KG1 (cell line): ENCODE results near the gene NPIPA1.
"Not testable (repeated sequence)": the region's sequence is repeated elsewhere in the genome, so short reads cannot be mapped to it uniquely, and the experiment has no call there.

Source experiments
- DNase-seq: peaks from one replicate; lab custom pipeline; 2025; lab: John Stamatoyannopoulos, UW

Gene NPIPA1

DNA sequence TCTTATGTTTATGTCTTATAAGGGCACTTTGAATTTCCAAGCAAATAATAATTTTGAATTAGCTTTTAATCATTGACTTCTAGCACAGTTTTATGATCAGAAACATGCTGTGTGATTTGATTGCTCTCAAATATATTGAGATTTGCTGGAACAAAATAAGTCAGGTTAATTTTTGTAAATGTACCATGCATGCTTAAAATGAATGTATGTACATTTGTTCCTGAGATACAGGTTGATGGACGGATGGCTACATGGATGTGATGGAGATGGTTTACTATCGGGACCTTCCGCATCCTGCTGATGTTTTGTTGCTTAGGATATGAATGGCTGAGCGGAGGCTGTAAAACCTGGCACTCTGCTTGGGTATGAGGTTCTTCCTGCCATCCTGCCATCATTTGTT is at the start of gene NPIPA1:
TSS of gene NPIPA1 (plus strand) at position 301 of the 400 bp plus-strand sequence. CDS start at position 301, 0 bp downstream.
- DNase-seq, result not testable (repeated sequence)

DNA sequence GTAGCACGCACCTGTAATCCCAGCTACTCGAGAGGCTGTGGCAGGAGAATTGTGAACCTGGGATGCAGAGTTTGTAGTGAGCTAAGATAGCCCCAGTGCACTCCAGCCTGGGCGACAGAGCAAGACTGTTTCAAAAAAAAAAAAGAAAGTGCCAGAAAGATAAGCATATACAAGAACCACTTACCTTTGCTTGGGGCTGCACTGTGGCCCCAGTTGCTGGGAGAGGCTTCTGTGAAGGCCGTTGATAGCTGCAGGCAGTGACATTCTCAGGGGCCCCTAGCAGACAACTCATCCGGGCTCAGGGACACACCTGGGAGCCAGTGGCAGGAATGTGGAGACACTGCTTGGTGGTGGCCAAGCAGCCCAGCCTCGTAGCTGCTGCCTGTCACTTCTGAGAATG is 45.1 kb upstream of the NPIPA1 start:
- not testable (repeated sequence) for DNase-seq

DNA sequence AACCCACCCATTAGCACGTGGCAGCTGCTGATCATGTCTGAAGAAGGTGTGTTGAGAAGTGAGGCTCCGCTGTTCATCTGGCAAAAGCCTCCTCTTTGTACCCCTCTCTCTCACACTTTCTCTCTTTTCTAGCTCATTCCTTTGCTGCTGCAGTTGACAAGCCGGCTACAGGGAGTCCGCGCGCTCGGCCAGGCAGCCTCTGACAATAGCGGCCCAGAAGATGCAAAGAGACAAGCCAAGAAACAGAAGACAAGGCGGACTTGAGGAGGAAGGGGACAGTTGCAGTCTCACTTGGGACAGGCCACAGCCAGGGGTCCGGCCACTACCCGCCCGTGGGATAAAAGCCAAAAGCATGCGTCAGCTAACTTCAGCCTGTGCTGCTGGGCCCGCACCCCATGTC is 41.9 kb upstream of the NPIPA1 start:
- DNase-seq, result not testable (repeated sequence)

DNA sequence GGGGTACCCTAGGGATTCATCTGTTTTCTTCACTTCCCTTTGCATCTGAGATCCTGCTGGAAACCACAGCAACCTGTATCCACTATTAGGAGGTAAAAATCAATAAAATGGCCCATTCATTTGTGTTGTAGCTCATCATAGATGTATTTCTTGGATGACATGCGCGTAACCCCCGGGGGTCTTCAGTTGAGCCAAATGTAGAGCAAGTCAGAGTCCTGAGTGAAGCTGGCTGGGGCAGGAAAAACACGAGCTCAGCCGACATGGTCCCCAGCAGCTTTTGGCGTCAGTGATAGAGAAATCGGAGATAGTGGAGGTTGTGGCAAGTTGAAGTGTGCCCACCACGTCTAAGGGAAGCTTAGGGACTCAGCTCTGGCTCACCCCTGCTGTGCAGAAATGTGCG is 41.2 kb upstream of the NPIPA1 start:
- DNase-seq, result not testable (repeated sequence)

DNA sequence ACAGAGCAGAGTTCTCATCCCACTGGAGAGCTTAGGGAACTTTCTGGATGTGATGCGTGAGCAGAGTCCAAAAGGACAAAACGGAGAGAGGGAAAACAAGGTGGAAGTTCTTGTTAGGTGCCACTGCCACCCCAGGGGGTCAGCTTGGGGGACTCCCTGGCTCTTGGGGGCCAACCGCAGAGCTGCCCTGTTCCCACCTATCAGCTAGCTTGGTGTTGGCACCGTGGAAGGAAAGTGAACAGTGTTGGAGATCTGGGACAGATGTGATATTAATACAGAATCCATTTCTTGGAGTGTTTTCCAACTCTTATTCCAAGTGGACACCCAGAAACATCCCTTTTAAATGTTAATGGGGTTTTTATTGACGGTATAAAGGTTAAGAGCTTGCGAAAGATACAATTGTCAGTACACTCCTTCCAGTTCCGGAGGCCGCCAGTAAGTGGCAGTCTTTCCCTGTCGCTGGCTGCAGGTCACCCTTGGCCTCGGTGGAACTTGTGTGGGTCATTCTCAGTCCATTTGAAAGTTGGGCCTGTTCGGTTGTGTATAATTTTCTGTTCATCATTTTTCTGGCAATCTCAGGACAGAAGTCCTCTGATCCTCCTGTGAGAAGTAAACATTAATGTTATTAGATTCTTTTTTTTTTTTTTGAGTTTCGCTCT is 40.1 kb upstream of the NPIPA1 start:
- not testable (repeated sequence) for DNase-seq

DNA sequence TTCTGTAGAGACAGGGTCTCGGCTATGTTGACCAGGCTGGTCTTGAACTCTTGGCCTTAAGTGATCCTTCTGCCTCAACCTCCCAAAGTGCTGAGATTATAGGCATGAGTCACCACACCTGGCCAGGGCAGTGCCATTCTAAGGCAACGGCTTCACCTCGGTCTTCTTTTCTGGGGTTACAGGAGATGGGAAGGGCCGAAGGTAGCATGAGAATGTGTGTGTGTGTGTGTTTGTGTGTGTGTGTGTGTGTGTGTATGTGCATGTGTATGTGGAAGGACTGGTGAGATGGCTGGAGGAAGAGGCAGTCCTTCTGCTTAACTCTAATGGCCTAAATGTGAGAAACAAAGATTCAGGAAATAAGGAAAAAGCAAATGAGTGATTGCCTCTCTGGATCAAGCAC is 39.1 kb upstream of the NPIPA1 start:
- not testable (repeated sequence) for DNase-seq

DNA sequence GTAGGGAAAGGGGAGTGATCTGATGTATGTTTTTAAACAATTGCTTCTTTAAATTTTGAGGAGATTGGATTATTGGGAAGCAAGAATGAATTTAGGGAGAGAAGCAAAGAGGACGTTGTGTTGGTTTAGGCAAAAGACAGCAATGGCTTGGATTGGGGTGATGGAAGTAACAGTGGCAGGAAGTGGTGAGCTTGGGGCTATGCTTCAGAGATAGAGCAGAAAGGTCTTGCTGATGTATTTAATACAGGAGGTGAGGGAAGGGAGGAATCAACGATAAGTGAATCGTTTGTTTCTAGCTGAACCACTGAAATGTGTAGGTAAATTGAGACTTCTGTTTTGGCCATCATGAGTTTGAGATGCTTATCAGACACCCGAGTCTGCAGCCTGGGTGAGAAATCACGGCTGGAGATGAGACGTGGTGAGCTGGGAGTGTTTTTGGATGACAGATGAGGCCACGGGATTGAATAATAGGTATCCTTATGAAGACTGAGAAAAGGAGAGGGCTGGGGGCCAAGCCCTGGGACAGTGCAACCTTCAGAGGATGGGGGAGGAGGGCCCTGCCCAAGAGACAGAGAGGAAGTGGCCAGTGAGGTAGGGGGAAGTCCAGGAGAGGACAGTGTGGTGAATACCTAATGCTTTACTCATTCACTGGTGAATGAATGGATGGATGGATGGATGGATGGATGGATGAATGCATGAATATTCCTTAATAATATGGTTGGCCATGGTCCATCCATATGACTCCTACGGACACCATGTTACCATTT is 33.9 kb upstream of the NPIPA1 start:
- not testable (repeated sequence) for DNase-seq

DNA sequence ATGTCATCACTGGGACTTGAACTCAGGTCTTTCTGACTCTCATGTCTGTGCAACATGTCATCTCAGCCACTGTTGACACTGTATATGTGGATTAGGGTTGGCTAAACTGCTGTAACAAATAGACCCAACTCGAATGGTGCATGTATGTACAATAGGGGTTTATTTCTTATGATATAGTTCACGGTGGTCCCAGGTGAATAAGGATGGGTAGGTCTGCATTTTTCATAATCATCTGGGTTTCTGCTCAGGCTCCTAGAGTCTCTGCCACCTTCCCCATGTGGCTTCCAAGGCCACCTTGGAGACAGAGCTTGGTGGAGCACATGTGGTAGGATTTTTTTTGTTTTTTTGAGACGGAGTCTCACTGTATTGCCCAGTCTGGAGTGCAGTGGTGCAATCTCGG is 27.5 kb upstream of the NPIPA1 start:
- DNase-seq, result not testable (repeated sequence)

DNA sequence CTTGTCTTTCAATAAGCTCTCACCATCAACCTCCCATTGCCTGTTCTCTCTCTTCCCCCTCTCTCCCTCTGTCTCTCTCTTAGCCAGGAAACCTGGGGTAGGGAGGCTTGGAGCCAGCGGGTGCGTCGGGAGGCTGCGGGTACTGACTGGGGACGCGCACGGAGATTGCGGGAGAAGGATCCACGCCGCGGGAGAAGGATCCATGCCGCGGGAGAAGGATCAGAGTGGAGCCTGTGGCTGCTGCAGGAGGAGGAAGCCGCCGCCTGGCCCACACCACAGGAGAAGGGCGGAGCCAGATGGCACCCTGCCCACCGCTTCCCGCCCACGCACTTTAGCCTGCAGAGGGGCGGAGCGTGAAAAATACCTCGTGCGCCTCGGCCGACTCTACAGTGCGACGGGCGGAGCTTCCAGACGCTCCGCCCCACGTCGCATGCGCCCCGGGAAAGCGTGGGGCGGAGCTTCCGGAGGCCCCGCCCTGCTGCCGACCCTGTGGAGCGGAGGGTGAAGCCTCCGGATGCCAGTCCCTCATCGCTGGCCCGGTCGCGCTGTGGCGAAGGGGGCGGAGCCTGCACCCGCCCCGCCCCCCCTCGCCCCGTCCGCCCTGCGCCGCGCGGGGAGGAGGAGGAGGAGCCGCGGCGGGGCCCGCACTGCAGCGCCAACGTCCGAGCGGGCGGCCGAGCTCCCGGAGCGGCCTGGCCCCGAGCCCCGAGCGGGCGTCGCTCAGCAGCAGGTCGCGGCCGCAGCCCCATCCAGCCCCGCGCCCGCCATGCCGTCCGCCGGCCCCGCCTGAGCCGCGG is 26.2 kb upstream of the NPIPA1 start:
- not testable (repeated sequence) for DNase-seq

DNA sequence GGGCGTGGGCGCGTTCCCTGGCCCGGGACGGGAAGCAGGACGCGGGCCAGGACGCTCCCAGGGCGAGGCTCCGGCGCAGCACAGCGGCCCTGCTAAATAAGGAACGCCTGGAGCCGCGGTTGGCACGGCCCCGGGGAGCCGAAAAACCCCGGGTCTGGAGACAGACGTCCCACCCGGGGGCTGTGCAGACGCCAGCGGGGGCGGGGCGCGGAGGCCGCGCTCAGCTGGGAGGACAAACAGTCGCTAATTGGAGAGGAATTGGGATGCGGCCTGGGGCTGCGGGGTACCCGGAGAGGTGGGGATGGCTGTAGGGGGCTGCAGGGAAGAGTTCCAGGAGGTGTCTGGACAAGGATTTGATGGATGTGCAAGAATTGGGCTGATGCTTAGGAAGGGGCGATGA is 25.3 kb upstream of the NPIPA1 start:
- not testable (repeated sequence) for DNase-seq

DNA sequence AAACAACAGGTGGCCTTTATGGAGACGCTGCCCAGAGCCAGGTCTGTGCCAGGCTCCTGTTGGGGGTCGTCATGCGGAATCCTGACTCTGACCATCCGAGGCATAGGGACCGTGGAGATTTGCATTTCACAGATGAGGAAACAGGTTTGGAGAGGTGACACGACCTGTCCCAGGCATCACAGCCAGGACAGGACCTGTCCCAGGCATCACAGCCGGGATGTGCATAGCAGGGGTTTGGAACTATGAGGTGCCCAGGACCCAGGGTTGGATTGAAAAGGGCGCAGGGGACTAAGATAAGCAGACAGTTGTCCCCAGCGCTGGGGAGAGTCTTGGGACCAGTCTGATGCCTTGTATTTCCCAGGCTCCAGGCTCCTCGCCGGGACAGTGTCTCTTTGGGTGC is 24.7 kb upstream of the NPIPA1 start:
- not testable (repeated sequence) for DNase-seq

DNA sequence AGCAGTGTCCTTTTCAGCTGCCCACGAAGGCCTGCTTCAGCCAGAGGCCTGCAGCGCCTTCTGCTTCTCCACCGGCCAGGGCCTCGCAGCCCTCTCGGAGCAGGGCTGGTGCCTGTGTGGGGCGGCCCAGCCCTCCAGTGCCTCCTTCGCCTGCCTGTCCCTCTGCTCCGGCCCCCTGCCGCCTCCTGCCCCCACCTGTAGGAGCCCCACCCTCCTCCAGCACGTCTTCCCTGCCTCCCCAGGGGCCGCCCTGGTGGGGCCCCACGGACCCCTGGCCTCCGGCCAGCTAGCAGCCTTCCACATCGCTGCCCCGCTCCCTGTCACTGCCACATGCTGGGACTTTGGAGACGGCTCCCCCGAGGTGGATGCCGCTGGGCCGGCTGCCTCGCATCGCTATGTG is 18.7 kb upstream of the NPIPA1 start:
- DNase-seq, result not testable (repeated sequence)

DNA sequence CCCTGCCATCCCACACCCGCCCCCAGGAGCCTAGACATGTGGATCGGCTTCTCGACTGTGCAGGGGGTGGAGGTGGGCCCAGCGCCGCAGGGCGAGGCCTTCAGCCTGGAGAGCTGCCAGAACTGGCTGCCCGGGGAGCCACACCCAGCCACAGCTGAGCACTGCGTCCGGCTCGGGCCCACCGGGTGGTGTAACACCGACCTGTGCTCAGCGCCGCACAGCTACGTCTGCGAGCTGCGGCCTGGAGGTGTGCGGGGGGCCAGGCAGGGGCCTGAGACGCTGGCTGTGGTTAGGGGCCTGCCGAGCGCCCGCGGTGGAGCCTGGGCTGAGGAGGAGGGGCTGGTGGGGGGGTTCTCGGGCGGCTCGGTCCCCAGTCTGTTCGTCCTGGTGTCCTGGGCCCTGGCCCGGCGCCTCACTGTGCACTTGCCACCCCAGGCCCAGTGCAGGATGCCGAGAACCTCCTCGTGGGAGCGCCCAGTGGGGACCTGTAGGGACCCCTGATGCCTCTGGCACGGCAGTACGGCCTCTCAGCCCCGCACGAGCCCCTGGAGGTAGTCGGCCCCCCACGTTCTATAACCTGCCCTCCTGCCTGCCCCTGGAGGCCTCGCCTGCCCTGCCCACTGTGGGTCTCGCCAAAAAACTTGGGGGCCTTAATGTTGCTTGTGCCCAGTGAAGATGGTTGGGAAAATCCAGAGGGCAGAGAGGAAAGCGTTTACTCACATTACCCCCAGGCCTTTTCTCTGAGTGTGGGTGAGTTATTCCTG is 17.2 kb upstream of the NPIPA1 start:
- DNase-seq, result not testable (repeated sequence)

DNA sequence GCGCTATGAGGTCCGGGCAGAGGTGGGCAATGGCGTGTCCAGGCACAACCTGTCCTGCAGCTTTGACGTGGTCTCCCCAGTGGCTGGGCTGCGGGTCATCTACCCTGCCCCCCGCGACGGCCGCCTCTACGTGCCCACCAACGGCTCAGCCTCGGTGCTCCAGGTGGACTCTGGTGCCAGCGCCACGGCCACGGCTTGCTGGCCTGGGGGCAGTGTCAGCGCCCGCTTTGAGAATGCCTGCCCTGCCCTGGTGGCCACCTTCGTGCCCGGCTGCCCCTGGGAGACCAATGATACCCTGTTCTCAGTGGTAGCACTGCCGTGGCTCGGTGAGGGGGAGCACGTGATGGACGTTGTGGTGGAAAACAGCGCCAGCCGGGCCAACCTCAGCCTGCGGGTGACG is 15.0 kb upstream of the NPIPA1 start:
- DNase-seq, result not testable (repeated sequence)

DNA sequence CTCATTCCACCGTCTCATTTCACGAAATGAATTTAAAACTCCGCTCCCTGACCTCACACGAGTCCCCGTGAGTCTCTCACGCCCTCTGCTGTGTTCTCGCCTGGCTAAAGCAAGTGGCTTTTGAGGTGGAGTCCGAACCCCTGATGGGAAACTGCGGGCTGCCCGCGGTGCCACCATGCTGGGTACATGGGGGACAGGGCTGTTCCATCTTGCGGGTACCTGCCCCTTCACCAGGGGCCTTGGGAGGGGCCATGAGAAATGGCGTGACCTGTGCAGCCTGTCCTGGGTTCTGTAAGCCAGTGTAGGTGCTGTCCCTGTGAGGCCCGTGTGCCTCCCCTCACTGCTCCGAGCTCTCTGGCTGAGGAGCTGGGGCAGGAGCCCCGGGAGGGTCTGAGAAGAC is 14.3 kb upstream of the NPIPA1 start:
- not testable (repeated sequence) for DNase-seq

DNA sequence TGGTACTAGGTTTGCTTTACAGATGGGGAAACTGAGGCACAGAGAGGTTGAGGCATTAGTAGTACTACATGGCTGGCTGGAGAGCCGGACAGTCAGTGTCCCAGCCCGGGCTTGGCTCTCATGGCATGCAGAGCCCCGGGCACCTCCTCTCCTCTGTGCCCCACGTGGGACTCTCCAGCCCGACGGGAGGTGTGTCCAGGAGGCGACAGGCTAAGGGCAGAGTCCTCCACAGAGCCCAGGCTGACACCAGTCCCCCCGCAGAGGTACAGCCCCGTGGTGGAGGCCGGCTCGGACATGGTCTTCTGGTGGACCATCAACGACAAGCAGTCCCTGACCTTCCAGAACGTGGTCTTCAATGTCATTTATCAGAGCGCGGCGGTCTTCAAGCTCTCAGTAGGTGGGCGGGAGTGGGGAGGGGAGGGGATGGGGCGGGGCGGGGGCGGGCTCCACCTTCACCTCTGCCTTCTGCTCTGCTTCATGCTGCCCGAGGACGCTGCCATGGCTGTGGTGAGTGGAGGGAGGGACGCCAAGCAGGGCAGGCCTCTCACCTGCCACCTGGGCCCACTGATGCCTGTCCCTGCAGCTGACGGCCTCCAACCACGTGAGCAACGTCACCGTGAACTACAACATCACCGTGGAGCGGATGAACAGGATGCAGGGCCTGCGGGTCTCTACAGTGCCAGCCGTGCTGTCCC is 13.7 kb upstream of the NPIPA1 start:
- not testable (repeated sequence) for DNase-seq

DNA sequence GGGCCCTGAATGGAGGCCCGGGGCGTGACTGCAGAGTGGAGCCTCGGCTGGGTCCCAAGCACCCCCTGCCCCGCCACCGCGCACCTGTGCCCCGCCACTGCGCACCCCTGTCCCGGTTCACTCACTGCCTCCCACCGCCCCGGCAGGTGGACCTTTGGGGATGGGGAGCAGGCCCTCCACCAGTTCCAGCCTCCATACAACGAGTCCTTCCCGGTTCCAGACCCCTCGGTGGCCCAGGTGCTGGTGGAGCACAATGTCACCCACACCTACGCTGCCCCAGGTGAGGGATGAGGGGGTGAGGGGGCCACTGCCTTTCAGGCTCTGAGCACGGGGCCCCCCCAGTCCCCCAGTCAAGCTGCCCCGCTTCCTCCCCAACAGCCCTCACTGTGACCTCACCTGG is 12.9 kb upstream of the NPIPA1 start:
- DNase-seq, result not testable (repeated sequence)

DNA sequence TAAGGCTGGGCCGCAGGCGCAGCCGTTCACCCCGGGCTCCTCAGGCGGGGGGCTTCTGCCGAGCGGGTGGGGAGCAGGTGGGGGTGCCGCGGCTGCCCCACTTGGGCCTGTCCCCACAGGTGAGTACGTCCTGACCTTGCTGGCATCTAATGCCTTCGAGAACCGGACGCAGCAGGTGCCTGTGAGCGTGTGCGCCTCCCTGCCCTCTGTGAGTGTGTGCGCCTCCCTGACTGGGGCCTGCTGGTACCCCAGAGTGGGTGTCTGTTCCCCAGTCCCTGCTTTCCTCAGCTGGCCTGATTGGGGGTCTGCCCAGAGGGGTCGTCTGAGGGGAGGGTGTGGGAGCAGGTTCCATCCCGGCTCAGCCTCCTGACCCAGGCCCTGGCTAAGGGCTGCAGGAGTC is 12.3 kb upstream of the NPIPA1 start:
- not testable (repeated sequence) for DNase-seq

DNA sequence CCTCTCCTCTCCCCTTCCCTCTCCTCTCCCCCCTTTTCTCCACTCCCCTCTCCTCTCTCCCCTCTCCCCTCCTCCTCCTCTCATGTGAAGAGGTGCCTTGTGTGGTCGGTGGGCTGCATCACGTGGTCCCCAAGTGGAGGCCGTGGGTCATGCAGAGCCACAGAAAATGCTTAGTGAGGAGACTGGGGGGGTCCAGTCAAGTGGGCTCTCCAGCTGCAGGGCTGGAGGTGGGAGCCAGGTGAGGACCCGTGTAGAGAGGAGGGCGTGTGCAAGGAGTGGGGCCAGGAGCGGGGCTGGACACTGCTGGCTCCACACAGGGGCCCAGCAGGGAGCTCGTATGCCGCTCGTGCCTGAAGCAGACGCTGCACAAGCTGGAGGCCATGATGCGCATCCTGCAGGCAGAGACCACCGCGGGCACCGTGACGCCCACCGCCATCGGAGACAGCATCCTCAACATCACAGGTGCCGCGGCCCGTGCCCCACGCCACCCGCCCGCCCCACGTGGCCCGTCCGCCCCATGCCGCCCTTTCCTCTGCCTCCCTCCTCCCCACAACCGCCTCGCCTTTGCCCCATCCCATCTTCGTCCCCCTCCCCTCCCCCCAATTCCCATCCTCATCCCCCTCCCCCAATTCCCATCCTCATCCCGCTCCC is 9.1 kb upstream of the NPIPA1 start:
- not testable (repeated sequence) for DNase-seq

DNA sequence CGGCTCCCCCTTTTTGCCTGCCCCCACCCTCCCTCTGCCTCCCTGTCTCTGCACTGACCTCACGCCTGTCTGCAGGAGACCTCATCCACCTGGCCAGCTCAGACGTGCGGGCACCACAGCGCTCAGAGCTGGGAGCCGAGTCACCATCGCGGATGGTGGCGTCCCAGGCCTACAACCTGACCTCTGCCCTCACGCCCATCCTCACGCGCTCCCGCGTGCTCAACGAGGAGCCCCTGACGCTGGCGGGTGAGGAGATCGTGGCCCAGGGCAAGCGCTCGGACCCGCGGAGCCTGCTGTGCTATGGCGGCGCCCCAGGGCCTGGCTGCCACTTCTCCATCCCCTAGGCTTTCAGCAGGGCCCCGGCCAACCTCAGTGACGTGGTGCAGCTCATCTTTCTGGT is 8.1 kb upstream of the NPIPA1 start:
- DNase-seq, result not testable (repeated sequence)

DNA sequence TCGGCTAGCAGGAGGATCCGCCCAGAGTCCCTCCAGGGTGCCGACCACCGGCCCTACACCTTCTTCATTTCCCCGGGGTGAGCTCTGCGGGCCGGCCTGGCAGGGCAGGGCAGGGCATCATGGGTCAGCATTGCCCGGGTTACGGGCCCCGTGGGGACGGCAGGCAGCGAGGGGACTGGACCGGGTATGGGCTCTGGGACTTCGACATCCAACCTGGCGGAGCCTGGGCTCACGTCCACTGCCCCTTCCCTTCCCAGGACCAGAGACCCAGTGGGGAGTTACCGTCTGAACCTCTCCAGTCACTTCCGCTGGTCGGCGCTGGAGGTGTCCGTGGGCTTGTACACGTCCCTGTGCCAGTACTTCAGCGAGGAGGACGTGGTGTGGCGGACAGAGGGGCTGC is 7.0 kb upstream of the NPIPA1 start:
- not testable (repeated sequence) for DNase-seq
